ENCODE results near the gene WDR90.

Gene WDR90

DNA sequence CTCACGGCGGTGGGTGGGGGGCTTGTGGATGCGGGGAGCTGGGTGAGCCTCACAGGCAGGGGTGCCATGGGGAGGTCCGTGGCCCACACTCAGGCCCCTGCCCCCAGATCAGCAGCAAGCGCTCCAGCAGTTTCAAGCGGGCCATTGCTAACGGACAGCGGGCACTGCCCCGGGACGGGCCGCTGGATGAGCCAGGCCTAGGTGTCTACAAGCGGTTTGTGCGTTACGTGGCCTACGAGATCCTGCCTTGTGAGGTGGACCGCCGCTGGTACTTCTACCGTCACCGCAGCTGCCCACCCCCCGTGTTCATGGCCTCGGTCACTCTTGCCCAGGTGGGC lies 27.4 kb downstream of the WDR90 start:
- no peak for DNase-seq (ENCODE audit: low read depth in 2 of 2)

DNA sequence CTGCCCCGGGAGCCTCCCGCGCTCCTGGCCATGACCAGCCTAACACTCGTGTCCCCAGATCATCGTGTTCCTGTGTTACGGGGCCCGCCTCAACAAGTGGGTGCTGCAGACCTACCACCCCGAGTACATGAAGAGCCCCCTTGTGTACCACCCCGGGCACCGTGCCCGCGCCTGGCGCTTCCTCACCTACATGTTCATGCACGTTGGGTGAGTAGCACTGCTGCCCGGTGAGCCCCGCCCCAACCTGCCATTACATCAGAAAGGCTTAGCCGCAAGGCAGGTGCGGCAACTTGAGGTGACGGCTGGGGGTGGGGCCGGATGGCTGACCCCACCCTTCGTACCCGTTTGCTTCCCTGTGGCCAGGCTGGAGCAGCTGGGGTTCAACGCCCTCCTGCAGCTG lies 27.7 kb downstream of the WDR90 start:
- no peak for DNase-seq (ENCODE audit: low read depth in 2 of 2)

DNA sequence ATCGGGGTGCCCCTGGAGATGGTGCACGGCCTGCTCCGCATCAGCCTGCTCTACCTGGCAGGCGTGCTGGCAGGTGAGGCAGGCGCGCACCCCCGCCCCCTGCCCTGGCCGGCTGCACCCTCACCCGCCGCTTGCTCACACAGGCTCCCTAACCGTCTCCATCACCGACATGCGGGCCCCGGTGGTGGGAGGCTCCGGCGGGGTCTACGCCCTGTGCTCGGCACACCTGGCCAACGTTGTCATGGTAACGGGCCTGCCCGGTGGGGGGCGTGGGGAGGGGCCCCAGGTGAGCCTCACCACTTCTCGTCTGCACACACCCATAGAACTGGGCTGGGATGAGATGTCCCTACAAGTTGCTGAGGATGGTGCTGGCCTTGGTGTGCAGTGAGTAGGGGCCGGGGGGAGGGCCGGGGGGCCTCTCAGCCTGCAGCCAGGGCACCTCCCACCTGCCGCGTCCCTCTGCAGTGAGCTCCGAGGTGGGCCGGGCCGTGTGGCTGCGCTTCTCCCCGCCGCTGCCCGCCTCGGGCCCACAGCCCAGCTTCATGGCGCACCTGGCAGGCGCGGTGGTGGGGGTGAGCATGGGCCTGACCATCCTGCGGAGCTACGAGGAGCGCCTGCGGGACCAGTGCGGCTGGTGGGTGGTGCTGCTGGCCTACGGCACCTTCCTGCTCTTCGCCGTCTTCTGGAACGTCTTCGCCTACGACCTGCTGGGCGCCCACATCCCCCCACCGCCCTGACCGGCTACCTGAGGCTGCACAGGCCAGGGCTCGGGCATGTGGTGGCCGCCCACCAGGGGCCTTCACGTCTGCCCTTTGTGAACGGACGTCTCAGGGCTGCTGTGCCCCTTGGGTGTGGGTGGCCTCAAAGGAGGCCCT lies 28.4 kb downstream of the WDR90 start:
- DNase-seq (ENCODE audit: low read depth in 2 of 2) = no peak

DNA sequence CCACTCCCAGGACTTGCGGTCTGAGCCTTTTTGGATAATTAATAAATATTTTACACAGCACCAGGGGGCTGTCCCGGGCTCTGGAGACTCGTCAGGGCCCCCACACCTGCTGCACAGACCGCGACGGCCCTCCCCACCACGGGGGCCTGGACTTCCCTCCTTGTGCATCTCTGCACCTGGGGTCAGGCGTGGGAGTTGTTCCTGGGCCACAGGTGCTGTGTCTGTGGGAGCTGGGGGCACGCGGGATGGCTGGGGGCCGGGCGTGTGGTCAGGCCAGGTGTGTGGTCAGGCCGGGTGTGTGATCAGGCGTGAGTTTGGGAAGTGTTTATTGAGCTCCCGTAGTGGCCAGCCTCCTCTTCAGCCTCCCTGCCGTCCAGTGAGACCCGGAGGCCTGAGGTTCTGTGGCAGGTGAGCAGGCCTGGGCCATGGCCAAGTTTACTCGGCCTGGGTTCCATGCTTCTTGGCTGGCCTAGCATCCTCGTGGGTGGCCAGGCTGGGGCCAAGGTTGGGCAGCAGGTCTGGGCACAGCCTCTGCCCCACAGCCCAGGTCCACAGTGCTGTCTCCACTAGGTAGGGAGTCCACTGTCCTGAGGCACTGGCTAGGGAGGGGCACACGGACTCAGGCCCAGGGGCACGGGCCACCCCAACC lies 29.2 kb downstream of the WDR90 start:
- no peak for DNase-seq (ENCODE audit: low read depth in 2 of 2)

DNA sequence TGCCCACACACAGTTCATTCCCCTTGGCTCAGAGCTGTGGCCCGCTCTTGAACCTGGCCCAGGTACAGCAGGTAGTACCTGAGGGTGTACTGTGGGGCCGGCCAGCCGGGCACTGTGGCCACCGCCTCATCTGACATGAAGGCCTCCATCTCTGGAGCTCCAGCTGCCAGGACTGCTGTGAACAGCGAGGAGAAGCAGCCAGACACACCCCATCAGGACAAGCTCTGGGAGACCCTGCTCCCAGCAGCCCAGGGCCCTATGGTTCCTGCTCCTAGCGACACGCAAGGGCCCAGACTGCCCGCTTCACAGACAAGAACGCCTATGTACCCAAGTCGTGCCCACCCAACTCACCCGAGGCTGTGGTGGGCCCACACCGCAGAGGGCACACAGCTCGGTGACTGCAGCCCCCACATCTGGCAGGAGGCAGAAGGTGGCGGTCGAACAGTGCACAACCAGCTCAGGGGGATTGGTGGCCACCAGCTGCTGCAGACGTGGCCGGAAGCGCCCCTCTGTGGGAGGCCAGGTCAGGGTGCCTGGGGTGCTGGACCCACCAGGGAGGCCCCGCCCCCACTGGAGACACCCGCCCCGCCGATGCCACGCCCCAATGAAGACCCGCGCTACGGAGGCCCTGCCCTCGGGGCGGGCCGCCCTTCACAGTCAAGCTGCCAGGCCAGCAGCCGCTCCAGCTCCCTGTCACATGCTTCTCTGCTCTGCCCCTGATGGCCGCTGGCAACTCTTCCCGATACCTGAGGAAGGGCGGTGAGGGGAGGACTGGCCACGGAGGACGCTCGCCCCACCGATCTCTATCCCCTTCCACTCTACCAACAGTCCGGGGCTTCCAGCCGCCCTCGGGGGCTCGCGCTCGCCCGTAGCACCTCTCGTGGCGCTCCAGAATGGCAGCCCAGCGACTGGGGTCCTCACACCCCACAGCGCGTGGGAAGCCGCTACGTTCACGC lies 30.0 kb downstream of the WDR90 start:
- DNase-seq (ENCODE audit: low read depth in 2 of 2) = peak; percentile 40 to 59

DNA sequence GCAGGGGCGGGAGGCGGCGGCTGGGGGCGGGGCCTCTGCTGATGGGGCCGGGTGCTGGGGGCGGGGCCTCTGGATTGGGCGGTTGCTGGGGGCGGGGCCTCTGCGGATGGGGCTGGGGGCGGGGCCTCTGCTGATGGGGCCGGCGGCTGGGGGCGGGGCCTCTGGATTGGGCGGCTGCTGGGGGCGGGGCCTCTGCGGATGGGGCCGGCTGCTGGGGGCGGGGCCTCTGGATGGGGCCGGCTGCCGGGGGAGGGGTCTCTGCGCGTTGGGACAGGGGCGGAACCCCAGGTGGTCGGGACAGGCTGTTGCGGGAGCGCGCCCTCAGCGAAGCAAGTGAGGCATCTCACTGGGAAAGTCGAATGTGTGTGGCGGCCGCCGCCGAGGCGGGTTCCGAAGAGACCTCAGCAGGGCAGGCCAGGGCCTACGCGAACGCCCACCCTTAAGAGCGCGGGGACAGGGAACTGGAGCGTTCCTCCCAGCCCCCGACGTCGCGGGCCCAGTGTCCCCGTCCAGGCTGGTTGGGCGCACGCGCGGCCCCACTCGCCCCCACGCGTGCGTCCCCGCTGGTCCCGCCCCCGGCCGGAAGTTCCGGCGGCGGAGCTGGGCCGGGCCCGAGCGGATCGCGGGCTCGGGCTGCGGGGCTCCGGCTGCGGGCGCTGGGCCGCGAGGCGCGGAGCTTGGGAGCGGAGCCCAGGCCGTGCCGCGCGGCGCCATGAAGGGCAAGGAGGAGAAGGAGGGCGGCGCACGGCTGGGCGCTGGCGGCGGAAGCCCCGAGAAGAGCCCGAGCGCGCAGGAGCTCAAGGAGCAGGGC lies 30.9 kb downstream of the WDR90 start, which contains the start of gene STUB1:
Gene STUB1, plus strand, starts transcription at position 597 of the 811 bp plus-strand sequence. Its CDS starts 116 bp downstream, at position 713.
- peak; percentile 80 to 90 for DNase-seq (ENCODE audit: low read depth in 2 of 2)

DNA sequence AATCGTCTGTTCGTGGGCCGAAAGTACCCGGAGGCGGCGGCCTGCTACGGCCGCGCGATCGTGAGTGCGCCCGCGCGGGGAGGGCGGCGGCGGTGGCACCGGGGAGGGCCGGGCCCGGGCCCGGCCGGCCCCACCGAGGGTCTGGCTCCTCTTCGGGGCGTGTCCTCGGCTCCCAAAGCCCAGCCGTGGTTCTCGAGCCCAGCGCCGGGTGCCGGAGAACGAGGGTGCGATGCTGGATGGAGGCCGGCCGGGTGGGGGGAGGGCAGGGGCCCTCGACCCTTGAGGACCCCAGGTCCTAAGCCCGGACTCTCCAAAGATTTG lies 31.4 kb downstream of the WDR90 start:
- DNase-seq (ENCODE audit: low read depth in 2 of 2) = no peak

DNA sequence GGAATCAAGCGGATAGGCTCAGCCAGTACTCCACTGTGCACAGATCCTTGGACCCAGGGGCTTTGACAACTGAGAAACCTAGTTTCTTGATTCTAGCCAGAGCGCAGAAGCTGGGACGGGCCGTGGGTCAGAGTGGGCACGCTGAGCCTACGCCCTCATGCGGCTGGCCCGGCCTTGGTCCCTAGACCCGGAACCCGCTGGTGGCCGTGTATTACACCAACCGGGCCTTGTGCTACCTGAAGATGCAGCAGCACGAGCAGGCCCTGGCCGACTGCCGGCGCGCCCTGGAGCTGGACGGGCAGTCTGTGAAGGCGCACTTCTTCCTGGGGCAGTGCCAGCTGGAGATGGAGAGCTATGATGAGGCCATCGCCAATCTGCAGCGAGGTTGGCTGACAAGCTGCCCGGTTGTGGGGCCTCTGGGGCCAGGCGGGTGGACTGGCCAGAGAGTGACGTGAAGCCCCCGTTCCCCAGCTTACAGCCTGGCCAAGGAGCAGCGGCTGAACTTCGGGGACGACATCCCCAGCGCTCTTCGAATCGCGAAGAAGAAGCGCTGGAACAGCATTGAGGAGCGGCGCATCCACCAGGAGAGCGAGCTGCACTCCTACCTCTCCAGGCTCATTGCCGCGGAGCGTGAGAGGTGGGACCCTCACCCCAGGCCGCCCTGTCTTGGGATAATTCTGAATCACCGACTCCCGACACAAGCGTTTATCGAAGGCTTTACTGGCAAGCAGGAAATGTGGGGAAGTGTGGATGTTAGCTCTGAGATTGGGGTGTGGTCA lies 32.0 kb downstream of the WDR90 start:
- DNase-seq (ENCODE audit: low read depth in 2 of 2) = no peak

DNA sequence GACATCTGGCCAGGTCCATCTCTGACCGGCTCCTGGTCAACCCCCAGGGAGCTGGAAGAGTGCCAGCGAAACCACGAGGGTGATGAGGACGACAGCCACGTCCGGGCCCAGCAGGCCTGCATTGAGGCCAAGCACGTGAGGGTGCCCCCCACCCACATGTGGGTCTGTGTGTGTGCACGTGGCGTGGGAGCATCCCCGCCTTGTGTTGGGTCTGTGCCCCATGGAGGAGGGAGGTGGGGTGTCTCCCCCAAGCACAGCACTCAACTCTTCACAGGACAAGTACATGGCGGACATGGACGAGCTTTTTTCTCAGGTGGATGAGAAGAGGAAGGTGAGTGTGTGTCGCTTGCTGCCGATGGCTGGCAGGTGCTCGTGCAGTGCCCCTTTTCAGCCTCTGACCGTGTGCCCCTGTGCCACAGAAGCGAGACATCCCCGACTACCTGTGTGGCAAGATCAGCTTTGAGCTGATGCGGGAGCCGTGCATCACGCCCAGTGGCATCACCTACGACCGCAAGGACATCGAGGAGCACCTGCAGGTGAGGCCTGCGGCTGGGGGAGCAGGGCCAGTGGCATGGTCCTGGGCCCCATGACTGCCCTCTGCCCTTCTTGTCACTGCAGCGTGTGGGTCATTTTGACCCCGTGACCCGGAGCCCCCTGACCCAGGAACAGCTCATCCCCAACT lies 32.7 kb downstream of the WDR90 start:
- no peak for DNase-seq (ENCODE audit: low read depth in 2 of 2)

DNA sequence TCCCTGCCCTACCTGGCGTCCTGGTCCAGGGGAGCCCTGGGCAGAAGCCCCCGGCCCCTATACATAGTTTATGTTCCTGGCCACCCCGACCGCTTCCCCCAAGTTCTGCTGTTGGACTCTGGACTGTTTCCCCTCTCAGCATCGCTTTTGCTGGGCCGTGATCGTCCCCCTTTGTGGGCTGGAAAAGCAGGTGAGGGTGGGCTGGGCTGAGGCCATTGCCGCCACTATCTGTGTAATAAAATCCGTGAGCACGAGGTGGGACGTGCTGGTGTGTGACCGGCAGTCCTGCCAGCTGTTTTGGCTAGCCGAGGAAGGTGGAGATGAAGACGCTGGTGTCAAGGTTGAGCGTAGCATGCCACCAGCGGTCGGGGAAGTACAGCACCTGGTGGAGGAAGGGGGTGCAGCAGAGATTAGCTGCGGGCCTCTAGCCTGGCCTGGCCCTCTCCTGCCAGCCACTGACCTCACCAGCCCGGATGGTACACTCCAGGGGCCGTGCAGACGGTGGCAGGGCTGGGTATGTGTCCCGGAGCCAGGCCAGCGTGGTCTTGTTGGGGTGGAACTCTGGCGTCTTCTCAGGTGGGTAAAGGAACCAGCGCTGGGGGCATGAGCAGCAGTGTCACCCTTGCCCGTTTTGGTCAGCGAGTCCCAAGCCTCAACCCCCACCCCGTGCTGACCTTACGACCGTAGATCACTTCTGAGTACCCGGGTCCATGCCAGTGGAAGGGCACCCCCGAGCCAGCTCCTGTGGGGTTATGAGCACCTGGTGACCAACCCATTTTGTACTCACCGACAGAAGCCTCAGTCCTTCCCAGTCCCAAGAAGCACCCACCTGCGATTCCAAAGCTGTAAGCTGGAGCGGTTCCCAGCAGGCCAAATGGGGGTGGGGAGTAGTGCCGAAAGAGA lies 33.6 kb downstream of the WDR90 start:
- no peak for DNase-seq (ENCODE audit: low read depth in 2 of 2)

DNA sequence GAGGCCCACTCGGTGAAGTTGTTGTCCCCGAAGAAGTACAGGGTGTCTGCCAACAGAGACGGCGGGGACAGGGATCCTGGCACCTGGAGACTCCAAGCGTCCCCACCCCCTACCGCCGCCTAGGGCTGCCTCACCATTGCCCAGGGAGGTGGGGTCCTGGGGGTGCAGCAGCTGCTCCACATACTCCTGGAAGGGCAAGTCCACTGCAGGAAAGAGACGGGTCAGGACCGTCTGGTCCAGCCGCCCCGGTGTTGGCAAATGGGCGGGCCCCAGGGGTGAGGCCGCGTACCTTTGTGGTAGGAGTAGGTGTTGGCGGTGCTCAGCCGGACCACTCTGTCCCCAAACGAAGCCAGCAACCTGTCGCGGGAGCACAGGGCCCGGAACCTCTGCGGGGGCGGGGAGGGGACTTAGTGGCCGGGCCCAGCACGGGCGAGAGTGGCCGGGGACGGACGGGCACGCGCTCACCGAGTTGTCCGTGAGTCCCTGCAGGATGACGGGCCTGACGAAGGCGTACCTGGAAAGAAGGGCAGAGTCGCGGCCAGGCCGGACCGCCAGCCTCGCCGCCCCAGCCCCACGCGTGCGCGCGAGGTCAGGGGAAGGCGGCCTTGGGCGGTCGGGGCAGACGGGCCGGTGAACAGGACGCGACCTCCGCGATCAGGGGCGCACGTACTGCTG lies 34.4 kb downstream of the WDR90 start:
- no peak for DNase-seq (ENCODE audit: low read depth in 2 of 2)

DNA sequence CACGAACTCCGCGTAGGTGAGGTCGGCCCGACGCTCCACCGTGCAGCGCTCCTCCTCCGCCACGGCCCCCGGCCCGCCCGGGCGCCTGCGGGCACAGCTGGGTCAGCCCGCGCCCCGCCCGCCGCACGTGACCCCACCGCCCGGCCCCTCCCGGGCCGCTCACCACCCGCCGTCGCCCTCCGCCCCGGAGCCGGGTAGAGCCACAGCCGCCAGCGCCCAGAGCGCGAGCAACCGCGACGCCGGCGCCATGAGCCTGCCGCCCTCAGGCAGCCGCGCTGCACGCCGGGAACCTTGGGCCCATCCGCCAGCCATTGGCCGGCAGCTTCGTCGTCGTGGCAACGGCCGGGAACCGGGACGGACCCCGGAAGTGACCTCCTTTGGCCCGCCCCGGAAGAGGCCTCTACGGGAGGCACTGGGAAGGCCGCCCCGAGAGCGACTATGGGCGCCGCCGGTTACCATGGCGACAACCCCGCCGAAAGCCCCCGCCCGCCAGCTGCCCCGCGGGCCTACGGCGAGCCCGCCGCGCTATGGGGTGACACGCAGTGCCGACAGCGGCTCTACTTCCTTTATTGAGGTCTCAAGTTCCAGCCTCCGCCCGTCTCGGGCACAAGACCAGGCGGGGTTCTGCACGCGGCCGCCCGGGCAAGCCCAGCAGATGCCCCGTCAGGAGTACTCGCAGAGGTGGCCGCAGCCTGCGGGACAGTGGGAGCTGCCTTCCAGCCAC lies 35.1 kb downstream of the WDR90 start, which contains the start of gene JMJD8:
Gene JMJD8, minus strand, starts transcription at position 264 of the 724 bp plus-strand sequence. Its CDS starts 15 bp downstream, at position 249.
- peak; percentile 94 to 97 for DNase-seq (ENCODE audit: low read depth in 2 of 2)

DNA sequence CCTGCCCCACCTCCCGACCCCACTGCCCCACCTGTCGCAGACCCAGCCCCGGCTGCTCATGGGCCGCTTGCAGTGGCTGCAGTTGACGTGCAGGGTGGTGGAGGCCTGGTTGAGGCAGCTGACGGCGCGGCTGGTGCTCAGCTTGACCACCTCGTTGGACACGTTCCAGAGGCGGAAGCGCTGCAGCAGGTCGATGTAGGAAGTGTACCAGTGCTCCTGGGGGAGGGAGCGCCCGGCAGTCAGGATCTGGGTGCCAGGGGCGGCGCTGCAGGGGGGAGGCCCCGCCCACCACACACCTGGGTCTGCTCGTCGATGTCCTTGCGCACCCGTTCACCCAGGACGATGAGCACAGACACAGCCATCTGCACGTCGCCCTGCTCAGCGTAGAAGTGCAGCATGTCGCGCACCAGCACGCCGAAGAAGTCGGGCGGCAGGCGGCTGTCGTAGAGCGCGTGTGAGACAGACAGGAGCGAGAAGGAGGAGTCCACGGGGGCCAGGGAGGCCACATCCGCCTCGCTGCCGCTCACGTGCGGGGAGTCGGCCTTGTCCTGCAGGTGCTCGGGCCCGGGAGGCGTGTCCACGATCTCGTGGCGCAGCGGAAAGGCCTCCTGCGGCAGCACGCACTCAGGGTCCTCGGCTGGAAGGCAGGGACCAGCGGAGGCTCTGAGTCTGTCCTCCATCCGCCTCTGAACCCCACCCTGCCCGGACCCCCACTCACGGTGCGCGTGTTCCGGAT lies 36.0 kb downstream of the WDR90 start:
- no peak for DNase-seq (ENCODE audit: low read depth in 2 of 2)

DNA sequence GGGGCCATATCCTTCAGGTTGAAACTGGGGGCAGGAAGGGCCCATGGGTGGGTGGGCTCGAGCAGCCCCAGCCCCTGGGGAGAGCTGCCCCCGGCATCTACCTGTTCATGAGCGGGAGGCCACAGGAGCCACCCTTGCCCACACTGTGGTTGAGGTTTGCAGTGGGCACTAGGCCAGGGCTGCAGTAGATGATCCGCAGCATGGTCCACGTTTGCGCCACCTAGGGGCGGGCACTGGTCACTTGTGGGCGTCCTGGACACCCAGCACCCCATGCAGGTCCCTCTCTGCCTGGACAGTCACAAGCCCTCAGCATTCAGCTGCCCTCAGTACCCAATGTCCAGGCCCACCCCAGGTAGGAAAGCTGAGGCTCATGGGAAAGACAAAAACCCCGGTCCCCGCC lies 36.8 kb downstream of the WDR90 start:
- no peak for DNase-seq (ENCODE audit: low read depth in 2 of 2)

DNA sequence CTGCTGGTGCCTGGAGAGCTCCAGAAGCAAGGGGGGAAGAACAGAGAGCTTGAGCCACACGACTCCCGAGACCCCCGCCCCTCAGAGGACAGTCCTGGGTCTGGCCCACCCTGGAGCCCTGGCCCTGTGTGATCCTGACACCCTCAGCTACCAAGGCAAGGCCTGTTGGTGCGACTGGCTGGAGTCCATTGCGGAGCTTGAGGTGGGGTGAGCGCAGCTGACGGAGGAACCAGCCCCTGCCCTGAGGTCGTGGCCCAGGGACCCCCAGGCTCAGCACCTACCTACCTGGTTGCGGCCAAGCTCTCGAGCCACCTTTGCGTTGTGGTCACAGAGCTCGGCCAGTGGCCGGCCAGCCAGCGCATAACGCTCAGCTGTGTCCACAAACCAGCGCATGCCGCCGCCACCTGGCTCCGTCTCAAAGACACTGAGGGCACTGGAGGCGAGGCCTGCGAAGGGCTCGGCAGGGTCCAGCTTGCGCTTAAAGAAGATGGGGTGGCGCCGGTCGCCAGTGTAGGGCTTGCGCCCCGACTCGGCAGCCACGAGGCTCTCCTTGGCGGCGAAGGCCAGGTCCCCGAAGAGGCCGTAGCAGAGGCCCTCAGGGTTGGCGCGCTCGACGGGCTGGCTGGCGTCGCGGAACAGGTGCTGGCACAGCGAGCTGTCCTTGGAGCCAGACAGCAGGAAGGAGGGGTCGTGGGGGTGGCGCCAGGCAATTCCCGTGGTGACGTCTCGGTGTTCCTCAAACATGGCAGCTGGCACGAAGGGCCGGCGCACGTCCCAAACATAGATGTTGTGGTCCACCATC lies 37.5 kb downstream of the WDR90 start:
- no peak for DNase-seq (ENCODE audit: low read depth in 2 of 2)

DNA sequence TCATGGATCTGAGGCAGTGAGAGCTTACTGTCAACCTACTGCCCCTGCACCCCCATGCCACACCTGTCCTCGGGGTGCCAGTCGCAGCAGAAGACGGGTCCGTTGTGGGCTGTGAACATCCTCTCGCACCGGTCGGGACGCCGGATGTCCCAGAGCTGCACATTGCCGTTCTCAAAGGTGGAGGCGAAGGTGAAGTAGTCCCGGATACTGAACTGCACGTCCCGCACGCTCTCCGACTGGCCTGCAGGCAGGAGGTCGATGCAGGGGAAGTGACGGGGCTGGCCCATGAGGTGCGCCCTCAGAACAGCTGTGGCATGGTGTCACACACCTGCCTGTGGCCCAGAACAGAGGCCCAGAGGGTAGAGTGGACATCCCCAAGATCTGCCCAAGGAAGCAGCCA lies 38.3 kb downstream of the WDR90 start:
- no peak for DNase-seq (ENCODE audit: low read depth in 2 of 2)
